Gastrocnemius medialis (tissue), 4 donors: ENCODE measurements around the gene HIGD2A.

Experiments
- POLR2A ChIP-seq, 2 donors: fragments of 450-650 bp; IDR thresholded peaks; one replicate each; pipeline ENCODE4 v1.6.1; 2017; ENCODE audit warnings: antibody characterized with exemption in 2 of 2, mild to moderate bottlenecking in 2 of 2, moderate library complexity in 2 of 2
- TF ChIP-seq, protein P1 (sequence below), 5 experiments: fragments of 450-650 bp in 3 of 5; fragments of 200-600 bp in 2 of 5; sonication (generic) in 2 of 5; IDR thresholded peaks in 4 of 5; conservative IDR thresholded peaks in 1 of 5; 1 replicate in 4 of 5; 2 replicates in 1 of 5; pipeline ENCODE4 v1.5.1; 2016 to 2019; ENCODE audit warnings: antibody characterized with exemption in 5 of 5, mild to moderate bottlenecking in 3 of 5, moderate library complexity in 3 of 5

DNA sequence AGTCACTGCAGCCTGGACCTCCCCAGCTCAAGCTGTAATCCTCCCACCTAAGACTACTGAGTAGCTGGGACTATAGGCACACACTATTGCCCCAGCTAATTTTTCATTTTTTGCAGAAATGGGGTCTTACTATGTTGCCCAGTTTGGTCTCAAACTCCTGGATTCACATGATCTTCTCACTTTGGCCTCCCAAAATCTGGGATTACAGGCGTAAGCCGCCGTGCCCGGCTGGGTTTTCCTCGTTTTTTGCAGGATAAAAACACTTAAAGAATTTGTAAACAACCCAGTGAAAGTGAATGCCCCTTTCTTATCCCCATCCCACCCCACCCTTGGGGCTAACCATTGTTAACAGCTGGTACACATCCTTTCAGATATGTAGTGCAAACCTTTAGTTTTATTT, 20.0 kb downstream of the HIGD2A start:
- TF ChIP-seq POLR2A (IDR thresholded peaks at IDR 0.05) = no peak
- TF ChIP-seq, protein P1, sequence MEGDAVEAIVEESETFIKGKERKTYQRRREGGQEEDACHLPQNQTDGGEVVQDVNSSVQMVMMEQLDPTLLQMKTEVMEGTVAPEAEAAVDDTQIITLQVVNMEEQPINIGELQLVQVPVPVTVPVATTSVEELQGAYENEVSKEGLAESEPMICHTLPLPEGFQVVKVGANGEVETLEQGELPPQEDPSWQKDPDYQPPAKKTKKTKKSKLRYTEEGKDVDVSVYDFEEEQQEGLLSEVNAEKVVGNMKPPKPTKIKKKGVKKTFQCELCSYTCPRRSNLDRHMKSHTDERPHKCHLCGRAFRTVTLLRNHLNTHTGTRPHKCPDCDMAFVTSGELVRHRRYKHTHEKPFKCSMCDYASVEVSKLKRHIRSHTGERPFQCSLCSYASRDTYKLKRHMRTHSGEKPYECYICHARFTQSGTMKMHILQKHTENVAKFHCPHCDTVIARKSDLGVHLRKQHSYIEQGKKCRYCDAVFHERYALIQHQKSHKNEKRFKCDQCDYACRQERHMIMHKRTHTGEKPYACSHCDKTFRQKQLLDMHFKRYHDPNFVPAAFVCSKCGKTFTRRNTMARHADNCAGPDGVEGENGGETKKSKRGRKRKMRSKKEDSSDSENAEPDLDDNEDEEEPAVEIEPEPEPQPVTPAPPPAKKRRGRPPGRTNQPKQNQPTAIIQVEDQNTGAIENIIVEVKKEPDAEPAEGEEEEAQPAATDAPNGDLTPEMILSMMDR (IDR thresholded peaks at IDR 0.05 in 4 of 5, conservative IDR thresholded peaks at IDR 0.05 in 1 of 5) = no peak
